HL-60/S4 (cell line): ENCODE data around the gene TNFRSF12A.

ENCODE experiments used
- in situ Hi-C: fragments of 300-500 bp; cut with MboI; formaldehyde crosslinking; loops from 2 replicates; pipeline ENCODE4 v1.14.3; 2022; ENCODE audit warnings: low sequenced_read_pairs

TNFRSF12A gene, protein sequence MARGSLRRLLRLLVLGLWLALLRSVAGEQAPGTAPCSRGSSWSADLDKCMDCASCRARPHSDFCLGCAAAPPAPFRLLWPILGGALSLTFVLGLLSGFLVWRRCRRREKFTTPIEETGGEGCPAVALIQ

DNA sequence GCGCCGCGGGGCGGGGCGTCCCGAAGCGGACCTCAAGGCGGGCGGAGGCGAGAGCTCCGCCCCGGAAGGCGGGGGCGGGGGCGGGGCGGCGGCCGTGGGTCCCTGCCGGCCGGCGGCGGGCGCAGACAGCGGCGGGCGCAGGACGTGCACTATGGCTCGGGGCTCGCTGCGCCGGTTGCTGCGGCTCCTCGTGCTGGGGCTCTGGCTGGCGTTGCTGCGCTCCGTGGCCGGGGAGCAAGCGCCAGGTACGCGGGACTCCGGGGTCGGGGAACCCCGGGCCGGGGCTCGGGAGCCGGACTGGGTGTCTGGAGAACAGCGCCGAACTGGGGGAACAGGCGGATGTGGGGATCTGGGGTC is at the start of gene TNFRSF12A:
Gene TNFRSF12A, plus strand, starts transcription at position 122 of the 357 bp plus-strand sequence. Its CDS starts 30 bp downstream, at position 152.
- in situ Hi-C loops, result no loop called here

DNA sequence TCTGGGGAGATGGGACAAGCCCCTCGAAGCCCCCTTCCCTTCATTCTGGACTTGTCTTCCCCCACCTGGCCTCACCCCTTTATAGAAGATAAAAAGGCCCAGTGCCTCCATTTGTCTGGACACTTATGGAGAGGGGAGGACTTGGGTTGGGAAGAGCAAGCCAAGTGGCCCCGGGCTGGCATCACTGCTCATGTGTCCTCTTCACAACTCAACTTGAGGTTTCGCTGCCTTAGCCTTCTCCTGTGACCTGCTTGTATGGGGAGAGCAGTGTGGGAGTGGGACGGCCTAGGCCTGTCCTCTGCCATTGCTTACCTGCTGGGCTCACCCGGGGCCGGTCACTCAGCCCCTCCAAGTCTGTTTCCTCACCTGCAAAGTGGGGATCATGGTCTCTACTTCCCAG is 49.6 kb upstream of the TNFRSF12A start:
- in situ Hi-C loops, result no loop called here

DNA sequence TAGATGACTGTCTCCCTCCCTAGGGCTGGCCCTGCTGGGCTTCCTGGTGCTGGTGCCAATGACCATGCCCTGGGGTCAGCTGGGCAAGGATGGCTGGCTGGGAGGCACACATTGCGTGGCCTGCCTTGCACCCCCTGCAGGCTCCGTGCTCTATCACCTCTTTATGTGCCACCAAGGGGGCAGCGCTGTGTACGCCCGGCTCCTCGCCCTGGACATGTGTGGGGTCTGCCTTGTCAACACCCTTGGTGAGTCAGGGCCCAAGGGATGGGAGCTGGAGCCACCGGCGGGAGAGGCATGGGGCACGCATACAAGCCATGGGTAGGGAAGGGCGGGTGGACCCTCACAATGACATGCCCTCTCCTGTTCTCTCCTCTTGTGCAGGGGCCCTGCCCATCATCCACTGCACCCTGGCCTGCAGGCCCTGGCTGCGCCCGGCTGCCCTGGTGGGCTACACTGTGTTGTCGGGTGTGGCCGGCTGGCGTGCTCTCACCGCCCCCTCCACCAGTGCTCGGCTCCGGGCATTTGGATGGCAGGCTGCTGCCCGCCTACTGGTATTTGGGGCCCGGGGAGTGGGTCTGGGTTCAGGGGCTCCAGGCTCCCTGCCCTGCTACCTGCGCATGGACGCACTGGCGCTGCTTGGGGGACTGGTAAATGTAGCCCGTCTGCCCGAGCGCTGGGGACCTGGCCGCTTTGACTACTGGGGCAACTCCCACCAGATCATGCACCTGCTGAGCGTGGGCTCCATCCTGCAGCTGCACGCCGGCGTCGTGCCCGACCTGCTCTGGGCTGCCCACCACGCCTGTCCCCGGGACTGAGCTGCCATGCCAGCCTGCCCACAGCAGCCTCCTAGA is 48.8 kb upstream of the TNFRSF12A start:
- in situ Hi-C loops, result no loop called here

DNA sequence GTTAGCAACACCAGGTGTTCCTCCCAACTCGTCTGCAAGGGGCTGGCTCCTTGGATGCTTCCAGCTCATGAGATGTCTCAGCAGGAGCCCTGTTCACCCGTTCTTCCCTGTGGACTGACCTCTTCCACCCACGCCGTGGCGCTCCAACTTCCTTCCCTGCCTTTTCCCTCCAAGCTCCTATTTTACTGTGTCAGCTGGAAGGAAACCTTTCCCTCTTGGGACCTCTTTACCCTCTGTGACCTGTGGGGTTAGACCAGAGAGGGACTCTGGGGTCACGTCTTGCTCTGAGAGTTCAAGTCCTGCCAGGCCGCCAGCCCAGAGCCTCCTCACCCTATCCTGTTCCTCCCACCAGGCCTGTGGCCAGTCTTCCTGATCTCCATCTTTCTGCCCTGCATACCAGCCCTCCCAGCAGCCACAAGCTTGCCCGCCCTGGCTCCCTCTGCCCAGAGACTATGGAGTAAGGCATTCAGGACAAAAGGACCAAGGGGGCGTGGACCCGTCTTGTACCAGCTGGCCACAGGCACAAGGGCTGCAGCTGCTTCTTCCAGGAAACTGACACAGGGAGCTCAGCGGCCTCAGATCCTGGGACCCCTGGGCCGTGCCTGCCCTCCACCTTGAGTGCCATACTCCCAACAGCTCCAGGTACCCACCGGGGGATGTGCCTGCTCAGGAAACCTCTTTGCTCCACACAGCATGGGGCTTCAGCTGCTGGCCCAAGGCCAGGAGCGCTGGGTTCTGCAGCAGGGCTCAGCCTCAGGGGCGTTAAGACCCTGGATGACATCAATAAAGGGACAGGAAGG is 48.0 kb upstream of the TNFRSF12A start:
- in situ Hi-C loops, result no loop called here

DNA sequence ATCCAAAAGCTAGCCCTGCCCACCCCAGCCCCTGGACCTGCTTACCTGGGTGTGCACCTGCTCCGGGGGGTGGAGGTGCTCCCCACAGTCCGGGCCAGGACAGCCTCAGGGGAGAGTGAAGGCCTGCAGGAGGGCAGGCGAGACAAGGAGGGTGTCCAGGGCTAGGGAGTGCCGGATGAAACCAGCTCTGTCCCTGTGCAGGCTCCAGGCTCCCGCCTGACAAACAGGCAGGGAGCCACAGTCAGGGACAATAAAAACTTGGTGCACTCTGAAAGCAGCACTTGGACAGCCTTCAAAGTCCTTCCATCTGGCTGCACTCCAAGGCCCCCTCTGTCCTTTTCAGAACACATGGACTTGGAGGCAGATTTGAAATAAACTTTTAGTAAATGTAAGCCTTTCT is 47.1 kb upstream of the TNFRSF12A start:
- in situ Hi-C loops, result no loop called here

DNA sequence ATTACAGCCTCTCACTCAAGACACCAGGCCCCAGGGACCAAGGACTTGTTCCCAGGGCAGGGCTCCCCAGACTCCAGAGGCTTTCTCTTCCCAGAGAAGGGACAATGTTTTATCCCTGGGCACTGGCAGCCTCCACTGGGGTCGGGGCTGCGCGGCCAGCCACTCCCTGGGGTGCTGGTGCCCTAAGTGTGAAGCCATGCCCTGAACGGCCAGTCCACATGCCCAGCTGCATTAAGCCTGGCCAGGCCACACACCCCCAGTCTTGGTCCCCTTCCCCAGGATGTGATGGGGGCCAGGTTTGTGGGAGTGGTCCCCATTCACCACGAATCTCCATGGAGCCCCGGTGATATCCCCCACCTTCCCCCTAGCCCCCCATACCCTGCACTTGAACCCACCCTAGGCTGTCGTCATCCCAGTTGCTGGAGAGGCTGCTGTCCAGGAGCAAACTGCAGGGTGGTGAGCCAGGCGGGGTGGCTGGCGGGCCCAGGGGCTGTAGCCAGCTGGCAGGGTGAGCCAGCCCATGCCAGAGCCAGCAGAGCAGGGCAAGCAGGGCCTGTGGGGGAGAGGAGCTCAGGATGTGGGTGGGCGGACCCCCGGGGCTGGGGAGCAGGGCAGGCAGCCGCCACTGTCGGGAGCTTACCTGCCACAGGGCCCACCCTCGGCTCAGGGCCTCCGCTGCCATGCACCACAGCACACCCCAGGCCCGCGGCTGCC is 46.4 kb upstream of the TNFRSF12A start:
- in situ Hi-C loops, result no loop called here

DNA sequence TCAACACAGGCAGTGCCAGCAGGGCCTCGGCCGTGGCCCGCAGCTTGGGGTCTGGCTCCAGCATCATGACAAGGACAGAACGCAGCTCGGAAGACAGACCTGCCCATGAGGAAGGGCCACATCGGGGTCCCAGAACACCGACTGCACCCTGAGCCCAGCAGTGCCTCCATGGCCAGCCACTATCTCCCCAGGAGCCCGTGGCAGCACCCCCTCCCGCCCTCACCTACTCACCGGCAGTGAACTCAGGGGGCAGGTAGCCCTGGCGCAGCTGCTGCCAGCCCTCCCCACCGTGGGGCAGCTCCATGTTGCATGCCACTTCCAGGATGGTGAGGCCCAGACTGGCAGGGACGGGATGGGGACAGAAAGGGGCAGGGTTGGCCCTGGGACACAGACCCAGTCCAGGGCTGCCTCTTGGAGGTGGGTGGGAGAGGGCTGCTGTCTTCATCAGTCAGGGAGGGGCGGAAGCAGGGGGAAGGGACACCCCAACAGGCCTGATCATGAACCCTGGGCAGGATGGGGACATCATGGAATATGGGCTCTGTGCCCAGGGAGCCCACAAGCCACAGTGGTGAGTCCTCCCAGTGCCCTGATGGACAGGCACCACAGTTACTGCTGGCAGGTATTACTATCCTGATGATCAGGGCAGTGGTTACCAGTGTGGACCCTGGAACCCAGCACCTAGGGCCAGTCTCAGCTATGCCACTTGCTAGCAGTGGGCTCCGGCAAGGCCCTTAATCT is 45.7 kb upstream of the TNFRSF12A start:
- in situ Hi-C loops, result no loop called here

DNA sequence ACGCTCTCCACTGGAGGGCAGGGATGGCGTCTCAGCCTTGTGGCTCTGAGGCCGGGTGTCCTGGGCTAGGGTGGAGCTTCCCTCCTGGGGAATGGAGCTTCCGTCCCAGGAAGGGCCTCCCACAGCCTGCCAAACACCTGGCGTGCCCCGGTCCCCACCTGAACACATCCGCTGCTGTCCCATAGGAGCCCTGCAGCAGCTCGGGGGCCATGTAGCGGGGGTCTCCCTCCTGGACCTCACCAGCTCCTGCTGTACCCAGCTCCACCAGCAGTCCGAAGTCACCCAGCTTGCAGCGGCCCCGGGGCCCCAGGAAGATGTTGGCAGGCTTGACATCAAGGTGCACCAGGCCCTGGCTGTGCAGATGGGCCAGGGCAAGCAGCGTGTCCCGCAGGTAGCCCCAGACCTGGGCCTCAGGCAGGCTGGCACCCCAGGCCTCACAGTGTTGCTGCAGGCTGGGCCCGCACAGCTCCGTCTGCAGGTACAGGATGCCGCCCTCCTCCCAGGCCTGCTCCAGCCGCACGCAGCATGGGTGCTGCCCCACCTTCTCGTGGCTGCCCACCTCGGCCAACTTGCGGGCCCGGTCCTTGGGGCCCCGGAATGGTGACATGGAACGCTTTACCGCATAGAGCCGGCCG is 44.9 kb upstream of the TNFRSF12A start:
- in situ Hi-C loops, result no loop called here

DNA sequence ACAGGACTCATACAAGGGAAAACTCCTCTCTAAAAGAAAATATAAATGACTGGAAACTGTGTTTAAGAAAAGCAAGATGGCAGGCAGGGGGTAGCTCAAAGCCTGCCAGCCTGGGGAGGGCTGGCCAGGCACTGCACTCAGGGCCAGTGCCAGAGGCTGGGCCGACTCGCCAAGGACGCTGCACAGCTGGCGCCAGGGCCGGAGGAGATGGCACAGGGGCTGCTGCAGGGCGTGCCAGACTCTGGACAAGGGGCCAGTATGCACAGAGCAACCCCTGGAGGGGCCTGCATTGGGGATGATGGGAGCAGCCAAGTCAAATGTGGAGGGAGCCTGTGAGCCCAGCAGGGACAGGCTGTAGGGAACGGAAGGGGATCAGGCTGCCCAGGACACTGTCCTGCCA is 44.0 kb upstream of the TNFRSF12A start:
- in situ Hi-C loops, result no loop called here

DNA sequence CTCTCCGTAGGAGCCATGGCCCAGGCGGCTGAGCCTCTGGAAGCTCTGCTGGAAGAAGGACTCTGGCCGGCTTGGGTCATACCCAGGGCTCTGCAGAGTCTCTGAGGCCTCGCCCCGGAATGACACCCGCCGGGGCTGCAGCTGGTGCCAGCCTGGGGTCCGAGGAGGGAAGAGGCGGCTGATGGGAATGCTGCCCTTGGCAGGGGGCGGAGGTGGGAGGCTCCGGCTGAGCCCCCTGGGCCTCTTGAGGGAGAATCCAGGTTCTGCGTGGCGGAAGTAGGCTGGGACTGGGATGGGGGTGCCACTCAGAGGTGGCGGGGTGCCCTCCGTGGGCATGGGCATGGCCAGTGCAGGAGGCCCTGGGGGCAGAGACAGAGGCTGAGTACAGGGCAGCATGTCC is 43.5 kb upstream of the TNFRSF12A start:
- in situ Hi-C loops, result no loop called here

DNA sequence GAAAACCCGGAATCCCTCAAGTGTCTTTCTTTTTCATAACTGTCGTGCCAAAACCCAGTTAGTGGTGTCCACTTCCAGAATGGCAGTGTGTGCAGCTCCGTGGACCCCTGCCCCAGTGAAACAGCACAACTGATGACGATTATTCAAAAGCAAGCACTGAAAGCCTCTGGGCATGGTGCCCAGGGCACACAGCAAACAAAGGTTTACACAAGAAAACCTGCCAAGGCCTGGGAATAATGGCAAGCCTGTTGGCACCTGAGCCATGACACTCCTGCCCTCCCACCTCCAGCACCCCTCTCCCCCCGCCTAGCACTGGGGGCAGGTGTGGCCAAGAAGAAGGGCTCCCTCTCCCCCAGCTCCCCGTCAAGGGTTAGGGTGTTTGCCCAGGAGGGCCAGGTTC is 42.7 kb upstream of the TNFRSF12A start:
- in situ Hi-C loops, result no loop called here

DNA sequence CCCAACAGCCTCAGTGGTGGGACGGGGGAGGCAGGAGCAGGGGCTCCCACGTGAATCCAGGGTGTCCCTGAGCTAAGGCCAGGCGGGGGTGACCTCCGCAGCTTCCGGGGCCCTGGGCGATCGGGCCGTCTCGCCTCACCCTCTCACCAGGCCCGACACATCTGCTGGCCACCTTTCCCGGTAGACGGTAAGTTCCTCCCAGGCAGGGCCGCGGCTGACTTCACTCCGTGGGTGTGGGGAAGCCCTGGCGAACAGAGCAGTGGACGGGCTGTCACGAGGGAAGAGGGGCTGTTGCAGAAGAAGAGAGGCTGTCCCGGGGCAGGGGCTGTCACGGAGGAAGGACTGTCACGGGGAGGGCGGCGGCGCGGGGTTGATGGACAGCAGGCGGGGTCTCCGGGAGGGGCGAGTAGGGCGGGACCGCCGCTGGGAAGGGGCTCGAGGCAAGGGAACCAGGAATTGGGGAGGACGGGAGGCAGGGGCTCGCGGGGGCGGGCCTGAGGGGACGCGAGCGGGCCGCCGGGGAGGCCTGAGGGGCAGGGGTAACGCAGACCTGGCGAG is 40.4 kb upstream of the TNFRSF12A start:
- in situ Hi-C loops, result no loop called here

DNA sequence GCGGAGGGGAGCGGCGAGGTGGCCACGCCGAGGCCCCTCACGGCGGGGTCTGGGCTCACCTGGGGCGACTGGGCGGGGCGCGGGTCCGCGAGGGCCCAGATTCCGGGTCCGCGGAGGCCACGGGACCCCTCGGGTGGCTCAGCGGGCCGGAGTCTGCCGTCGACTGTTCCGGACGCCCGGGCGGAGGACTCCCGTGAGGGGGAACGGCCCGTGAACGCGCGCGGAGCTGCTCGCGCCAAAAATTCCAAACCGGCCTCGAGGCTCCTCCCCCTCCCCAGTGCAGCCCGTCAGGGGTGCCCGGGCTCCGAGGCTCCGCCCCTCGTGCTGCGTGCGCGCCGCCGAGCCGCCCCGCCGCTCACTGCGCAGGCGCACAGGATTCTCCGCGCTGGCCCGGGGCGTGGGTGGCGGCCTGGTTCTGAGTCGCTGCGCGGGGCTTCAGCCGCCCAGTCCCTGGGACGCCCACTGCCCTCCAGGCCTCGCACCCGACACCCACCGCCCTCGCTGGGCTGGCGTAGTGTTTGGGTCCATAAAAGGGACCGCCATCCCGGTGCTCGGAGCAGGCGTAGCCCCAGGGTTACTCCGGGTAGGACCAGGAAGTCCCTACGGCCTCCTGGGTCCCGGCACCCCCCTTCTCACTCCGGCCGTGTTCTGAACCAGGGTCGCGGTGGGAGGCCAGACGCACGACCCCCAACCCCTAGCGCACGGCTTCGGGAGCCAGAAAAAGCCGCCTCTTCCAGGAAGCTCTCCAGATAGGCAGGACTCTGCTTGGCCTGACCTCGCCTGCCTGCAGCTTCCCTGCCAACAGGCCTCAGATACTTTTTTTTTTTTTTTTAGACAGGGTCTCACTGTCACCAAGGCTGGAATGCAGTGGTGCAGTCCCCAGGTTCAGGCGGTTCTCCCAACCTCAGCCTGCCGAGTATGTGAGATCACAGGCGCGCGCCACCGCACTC is 39.7 kb upstream of the TNFRSF12A start, which contains the start of gene PKMYT1:
Gene PKMYT1, minus strand, starts transcription at position 220 of the 950 bp plus-strand sequence. CDS start 789 bp downstream, outside the sequence.
- in situ Hi-C loops, result no loop called here

DNA sequence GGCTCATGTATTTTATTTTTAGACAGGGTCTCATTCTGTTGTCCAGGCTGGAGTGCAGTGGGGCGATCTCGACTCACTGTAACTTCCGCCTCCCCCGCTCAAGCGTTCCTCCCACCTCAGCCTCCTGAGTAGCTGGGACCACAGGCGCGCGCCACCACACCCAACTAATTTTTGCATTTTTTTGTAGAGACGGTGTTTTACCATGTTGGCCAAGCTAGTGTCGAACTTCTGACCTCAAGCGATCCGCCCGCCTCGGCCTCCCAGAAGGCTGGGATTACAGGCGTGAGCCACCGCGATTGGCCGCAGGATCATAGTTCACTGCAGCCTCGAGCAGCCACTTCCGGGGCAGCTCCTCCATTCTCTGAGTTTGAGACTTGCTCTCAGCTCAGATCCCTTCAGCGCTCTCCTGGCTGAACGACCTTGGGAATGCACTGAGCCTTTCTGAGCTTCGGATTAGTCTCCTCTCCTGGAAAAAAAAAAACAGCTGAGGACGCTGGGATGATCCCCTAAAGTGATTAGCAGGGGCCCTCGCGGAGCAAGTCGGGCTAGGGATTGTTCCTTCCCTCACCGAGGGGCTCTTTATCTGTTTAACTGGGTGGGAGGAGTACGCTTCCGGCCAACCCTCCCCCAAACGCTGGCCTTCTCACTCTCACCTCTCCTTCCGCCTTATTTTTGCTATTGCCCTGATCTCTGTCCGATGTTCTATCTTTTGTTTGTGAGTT is 38.8 kb upstream of the TNFRSF12A start:
- in situ Hi-C loops, result no loop called here

DNA sequence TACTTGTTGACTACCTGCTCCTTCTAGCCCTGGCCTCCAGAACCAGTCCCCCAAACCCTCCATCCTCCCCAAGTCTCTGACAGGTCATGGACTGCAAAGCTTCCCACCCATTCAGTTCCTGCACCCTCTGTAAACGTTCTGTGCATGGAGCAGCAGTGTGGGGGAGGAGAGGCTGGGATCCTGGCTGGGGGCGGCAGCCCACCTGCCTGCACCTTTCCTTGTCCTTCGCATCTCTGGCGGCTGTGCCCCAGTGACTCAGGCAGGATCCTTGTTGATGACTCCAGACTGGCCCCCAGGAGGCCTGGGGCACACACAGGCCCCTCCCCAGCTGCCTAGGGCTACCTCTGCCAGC is 38.3 kb upstream of the TNFRSF12A start:
- in situ Hi-C loops, result no loop called here

DNA sequence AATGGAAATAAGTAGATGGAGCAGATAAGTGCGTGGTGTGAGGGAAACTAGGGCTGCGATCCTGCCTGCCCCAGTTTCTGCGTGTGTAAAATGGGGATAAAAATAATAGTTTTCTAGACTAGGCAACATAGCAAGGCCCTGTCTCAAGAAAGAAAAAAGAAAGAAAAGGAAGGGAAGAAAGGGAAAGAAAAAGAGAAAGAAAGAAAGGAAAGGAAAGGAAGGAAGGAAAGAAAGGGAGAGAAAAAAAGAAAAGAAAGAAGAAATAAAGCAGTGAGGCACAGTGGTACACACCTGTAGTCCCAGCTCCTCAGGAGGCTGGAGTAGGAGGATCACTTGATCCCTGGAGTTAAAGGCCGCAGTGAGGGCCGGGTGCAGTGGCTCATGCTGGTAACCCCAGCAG is 37.8 kb upstream of the TNFRSF12A start:
- in situ Hi-C loops, result no loop called here

DNA sequence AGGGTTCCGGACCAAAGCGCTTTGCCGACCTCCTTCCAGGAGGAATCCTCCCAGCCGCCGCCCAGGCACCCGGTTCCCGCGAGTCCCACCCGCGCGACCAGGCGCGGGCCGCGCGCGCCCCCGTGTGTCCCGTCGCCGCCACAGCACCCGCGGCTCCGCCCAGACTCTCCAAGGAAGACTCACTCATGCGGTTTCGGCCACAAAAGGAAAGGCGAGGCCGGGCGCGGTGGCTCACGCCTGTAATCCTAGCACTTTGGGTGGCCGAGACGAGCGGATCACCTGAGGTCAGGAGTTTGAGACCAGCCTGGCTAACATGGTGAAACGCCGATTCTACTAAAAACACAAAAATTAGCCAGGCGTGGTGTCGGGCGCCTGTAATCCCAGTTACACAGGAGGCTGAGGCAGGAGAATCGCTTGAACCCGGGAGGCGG is 36.4 kb upstream of the TNFRSF12A start:
- in situ Hi-C loops, result no loop called here

DNA sequence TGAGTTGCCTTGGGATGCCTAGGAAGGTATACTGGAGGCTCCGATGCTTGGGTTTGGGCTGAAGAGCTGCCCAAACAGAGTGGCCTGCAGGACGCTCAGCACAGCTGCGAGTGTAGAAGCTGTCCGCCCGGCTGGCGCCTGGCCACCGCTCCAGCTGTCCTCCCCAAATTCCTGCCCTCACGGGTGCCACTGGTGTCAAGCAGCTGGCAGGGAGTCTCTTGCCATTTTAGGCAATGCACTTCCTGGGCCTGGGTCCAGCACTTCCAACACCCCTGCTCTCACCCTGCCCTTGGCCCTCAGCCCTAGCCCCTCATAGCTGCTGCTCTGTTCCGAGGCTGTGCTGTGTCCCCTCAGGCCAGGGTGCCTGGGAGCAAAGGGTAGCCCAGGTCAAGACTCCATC is 34.7 kb upstream of the TNFRSF12A start:
- in situ Hi-C loops, result no loop called here
